Measurements from ENCODE around the gene CLCN1.

GRCh38 chr7:143401265-143401664, 85.4 kb downstream of the CLCN1 start:
- TF ChIP-seq CTCF (IDR thresholded peaks at IDR 0.05), result no peak
- TF ChIP-seq POLR2A (IDR thresholded peaks at IDR 0.05), result no peak
